Glutamatergic neuron (in vitro differentiated cells): ENCODE measurements around the gene ERN1. TPM values are rescaled to one million over a fixed set of nuclear protein-coding genes. Genes with fewer than 3 reads are reported as not detected.

ENCODE experiments used
- DNase-seq: peaks from one replicate; pipeline ENCODE4 v3.0.0; 2022
- H3K27ac Mint-ChIP-seq: one replicate; pipeline ENCODE4 v1.8.0; 2020; ENCODE audit warnings: mild to moderate bottlenecking, mixed read lengths, inconsistent platforms; ENCODE audit not compliant: unreplicated experiment
- H3K27me3 Mint-ChIP-seq: one replicate; pipeline ENCODE4 v1.8.0; 2020; ENCODE audit warnings: mild to moderate bottlenecking, moderate library complexity, mixed read lengths, inconsistent platforms; ENCODE audit not compliant: unreplicated experiment
- H3K36me3 Mint-ChIP-seq: one replicate; pipeline ENCODE4 v1.8.0; 2020; ENCODE audit warnings: mild to moderate bottlenecking, mixed read lengths, inconsistent platforms; ENCODE audit not compliant: unreplicated experiment
- H3K4me1 Mint-ChIP-seq: one replicate; pipeline ENCODE4 v1.8.0; 2020; ENCODE audit warnings: mild to moderate bottlenecking, low read depth, mixed read lengths, inconsistent platforms; ENCODE audit not compliant: unreplicated experiment
- H3K4me3 Mint-ChIP-seq: one replicate; pipeline ENCODE4 v1.8.0; 2020; ENCODE audit warnings: mild to moderate bottlenecking, mixed read lengths, inconsistent platforms; ENCODE audit not compliant: unreplicated experiment
- H3K9me3 Mint-ChIP-seq: one replicate; pipeline ENCODE4 v1.8.0; 2020; ENCODE audit warnings: mild to moderate bottlenecking, moderate library complexity, mixed read lengths, inconsistent platforms; ENCODE audit not compliant: unreplicated experiment
- total RNA-seq: library from RNA; stranded (reverse); fragmentation: NEBNext Ultra II Directional; extraction: Animal tissue kit (Norgen Biotek cat#: 25700); gene quantifications from one replicate; pipeline ENCODE4 v1.2.1, GENCODE V29; 2021; ENCODE audit not compliant: unreplicated experiment
- TF ChIP-seq, protein P1 (sequence below): fragments of 200-600 bp; sonication (generic); IDR thresholded peaks from one replicate; pipeline ENCODE4 v1.5.0; 2021; ENCODE audit not compliant: partially characterized antibody, unreplicated experiment

The ERN1 gene
- total RNA-seq, 1 donor from 2014 or later, result 6.9 TPM

DNA sequence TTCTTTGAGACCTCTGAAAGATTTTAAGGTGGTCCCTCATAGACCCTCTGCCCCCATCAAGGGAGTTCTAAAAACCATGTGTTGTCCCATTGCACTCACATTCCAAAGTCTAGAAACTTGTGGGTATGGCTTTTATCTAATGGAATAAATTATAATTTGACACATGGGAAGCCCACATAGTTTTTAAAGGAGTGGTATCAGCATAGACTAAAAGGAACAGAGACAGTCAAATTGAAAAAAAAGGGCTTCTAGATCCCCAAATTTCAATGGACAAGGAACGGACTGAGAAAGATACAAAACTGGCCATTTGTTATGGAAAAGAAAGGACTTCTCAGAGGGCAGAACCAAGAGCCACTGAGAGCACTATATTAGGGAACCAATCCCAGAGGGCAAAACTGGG is 60.8 kb downstream of the ERN1 start:
- H3K4me3 Mint-ChIP-seq, result no peak overlapping the region
- H3K36me3 Mint-ChIP-seq, result peaks cover 34% of the 10 kb centered on the region
- H3K27ac Mint-ChIP-seq, result no peak overlapping the region
- TF ChIP-seq, protein P1, sequence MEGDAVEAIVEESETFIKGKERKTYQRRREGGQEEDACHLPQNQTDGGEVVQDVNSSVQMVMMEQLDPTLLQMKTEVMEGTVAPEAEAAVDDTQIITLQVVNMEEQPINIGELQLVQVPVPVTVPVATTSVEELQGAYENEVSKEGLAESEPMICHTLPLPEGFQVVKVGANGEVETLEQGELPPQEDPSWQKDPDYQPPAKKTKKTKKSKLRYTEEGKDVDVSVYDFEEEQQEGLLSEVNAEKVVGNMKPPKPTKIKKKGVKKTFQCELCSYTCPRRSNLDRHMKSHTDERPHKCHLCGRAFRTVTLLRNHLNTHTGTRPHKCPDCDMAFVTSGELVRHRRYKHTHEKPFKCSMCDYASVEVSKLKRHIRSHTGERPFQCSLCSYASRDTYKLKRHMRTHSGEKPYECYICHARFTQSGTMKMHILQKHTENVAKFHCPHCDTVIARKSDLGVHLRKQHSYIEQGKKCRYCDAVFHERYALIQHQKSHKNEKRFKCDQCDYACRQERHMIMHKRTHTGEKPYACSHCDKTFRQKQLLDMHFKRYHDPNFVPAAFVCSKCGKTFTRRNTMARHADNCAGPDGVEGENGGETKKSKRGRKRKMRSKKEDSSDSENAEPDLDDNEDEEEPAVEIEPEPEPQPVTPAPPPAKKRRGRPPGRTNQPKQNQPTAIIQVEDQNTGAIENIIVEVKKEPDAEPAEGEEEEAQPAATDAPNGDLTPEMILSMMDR, result no peak
- H3K9me3 Mint-ChIP-seq, result peaks cover 6% of the 10 kb centered on the region
- DNase-seq, result no peak
- no peaks in the 10 kb centered on the region for H3K27me3 Mint-ChIP-seq
- H3K4me1 Mint-ChIP-seq, result no peaks in the 10 kb centered on the region

DNA sequence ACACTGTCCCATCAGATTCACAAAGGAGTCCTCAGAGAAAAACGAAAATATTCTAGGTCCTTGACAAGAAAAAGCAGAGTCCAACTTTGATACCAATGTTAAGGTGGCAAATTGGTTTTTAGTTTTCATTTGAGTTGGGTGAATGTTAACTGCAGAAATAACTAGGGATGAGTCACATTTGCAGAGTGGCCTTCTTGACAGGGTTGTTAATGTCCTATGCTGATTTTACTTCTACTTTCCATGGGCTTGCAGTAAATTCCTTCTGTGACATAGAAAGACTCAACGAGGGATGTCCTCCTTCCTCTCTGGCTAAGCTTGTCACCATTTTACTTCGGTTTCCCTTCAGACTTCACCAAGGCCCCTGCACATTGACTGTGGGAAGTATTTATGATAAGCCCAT is 62.3 kb downstream of the ERN1 start:
- TF ChIP-seq, protein P1, result no peak
- no peak for DNase-seq
- Mint-ChIP-seq H3K9me3 (peaks cover 6% of the 10 kb centered on the region), H3K36me3 (peaks cover 34% of the 10 kb centered on the region), H3K4me1 (no peaks in the 10 kb centered on the region), H3K27me3 (no peaks in the 10 kb centered on the region), H3K27ac (no peak overlapping the region), H3K4me3 (no peak overlapping the region)

DNA sequence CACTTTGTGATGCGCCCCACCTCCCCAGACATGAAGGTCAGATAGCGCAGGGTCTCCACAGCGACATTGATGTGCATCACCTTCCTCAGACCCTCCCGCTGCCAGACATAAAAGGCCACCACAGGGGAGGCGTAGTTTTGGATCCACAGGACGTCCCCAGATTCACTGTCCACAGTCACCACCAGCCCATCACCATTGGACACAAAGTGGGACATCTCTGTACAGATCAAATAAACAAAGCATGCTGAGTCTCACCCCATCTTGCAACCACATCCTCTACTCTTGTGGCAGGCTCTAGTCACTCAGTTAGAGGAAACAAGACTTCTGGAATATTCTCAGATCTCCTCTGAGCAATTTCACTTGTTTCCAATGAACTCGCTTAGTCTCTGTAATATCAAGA is 63.2 kb downstream of the ERN1 start:
- DNase-seq, result no peak
- no peak overlapping the region for H3K27ac Mint-ChIP-seq
- H3K4me1 Mint-ChIP-seq, result no peaks in the 10 kb centered on the region
- TF ChIP-seq, protein P1, result no peak
- no peaks in the 10 kb centered on the region for H3K27me3 Mint-ChIP-seq
- no peak overlapping the region for H3K4me3 Mint-ChIP-seq
- peaks cover 33% of the 10 kb centered on the region for H3K36me3 Mint-ChIP-seq
- H3K9me3 Mint-ChIP-seq, result peaks cover 6% of the 10 kb centered on the region

DNA sequence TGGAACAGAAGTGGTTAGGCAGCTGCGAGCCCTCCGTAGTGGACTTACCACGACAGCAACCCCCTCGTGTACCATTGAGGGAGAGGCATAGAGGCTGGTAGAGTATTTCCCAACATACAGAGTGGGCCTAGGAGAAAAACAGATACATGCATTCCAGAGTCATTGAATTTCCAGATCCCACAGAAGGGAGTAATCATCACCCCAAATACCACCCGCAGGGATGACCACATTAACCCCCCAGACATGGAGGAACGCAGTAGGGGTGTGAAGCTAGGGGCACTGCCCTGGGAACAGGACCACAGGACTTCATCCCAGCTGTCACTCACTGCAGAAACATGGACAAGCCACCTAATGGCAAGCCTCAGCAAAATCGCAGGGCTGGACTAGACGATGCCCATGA is 64.8 kb downstream of the ERN1 start:
- no peaks in the 10 kb centered on the region for H3K4me1 Mint-ChIP-seq
- TF ChIP-seq, protein P1, result no peak
- no peak for DNase-seq
- no peak overlapping the region for H3K27ac Mint-ChIP-seq
- peaks cover 1% of the 10 kb centered on the region for H3K27me3 Mint-ChIP-seq
- H3K4me3 Mint-ChIP-seq, result no peak overlapping the region
- peaks cover 6% of the 10 kb centered on the region for H3K9me3 Mint-ChIP-seq
- H3K36me3 Mint-ChIP-seq, result peaks cover 21% of the 10 kb centered on the region

DNA sequence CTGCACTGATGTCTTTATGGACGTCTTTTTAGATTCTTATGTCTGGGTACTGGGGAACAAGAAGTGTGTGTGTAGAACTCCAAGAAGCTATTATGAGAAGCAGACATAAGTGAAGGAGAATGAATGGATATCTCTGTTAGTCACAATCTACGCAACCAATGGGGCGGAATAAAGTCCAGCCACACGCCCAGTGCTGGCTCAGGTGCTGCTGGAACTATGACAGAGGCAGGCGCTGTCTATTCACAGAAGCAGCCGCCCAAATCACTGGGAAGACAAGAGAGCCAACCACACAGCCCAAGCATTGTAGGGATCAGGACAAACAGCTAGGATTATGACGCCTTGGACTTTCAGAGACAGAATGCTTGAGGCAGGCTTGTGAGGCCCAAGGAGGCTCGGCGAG is 65.6 kb downstream of the ERN1 start:
- Mint-ChIP-seq H3K9me3 (peaks cover 8% of the 10 kb centered on the region), H3K36me3 (peaks cover 15% of the 10 kb centered on the region), H3K4me3 (no peak overlapping the region), H3K27me3 (peaks cover 3% of the 10 kb centered on the region), H3K4me1 (no peaks in the 10 kb centered on the region), H3K27ac (no peak overlapping the region)
- no peak for DNase-seq
- TF ChIP-seq, protein P1, result no peak
